IMR-90 (cell line): Measurements from ENCODE around the gene ANGPTL5. TPM values are rescaled to one million over a fixed set of nuclear protein-coding genes. Genes with fewer than 3 reads are reported as not detected.

Experiments
- ATAC-seq: fragments of 200-7000 bp; cut with Tn5 transposase; 2 replicates; pipeline ENCODE4 v1.9.1; 2020; ENCODE audit warnings: low read depth, mild to moderate bottlenecking, moderate library complexity
- BruUV-seq: library from RNA; stranded (reverse); fragments of 400-500 nt; replicated peaks from 2 replicates; lab custom pipeline; 2021; lab: Mats Ljungman, UMichigan
- CTCF ChIA-PET: fragments of 300-600 bp; formaldehyde crosslinking; extraction: SDS; loops from one replicate; lab custom pipeline; 2021; ENCODE audit warnings: antibody characterized with exemption; lab: Yijun Ruan, JAX
- POLR2A ChIA-PET: fragments of 300-600 bp; sonication (Branson Sonifier 250); formaldehyde crosslinking; loops from one replicate; lab custom pipeline; 2022; ENCODE audit warnings: antibody characterized with exemption; ENCODE audit not compliant: unreplicated experiment; lab: Charles Lee
- DNase-seq: peaks from one replicate; pipeline ENCODE4 v3.0.0; 2013
- H2AFZ ChIP-seq: replicated peaks from 2 replicates; pipeline ENCODE3; 2013; ENCODE audit warnings: low read length, mild to moderate bottlenecking; ENCODE audit not compliant: poor library complexity
- H2AK5ac ChIP-seq: 2 replicates; pipeline ENCODE4 v1.6.1; 2013; ENCODE audit warnings: low read depth, low read length, inconsistent platforms
- H2AK9ac ChIP-seq: replicated peaks from 2 replicates; pipeline ENCODE3; 2013; ENCODE audit warnings: mild to moderate bottlenecking, low read depth, low read length, moderate library complexity; ENCODE audit not compliant: poor library complexity
- H2BK120ac ChIP-seq: 2 replicates; pipeline ENCODE4 v1.6.1; 2013; ENCODE audit warnings: low read depth, low read length, inconsistent platforms
- H2BK15ac ChIP-seq: 3 replicates; pipeline ENCODE4 v1.6.1; 2013; ENCODE audit warnings: low read depth, low read length, inconsistent platforms
- H2BK20ac ChIP-seq: 2 replicates; pipeline ENCODE4 v1.6.1; 2013; ENCODE audit warnings: low read depth, mild to moderate bottlenecking, inconsistent platforms, low read length, moderate library complexity
- H2BK5ac ChIP-seq: 2 replicates; pipeline ENCODE4 v1.6.1; 2013; ENCODE audit warnings: mild to moderate bottlenecking, low read depth, low read length, inconsistent platforms; ENCODE audit not compliant: poor library complexity, severe bottlenecking
- H3K14ac ChIP-seq: replicated peaks from 2 replicates; pipeline ENCODE4 v1.6.1; 2013; ENCODE audit warnings: low read depth, low read length, inconsistent platforms
- H3K18ac ChIP-seq: 2 replicates; pipeline ENCODE4 v1.6.1; 2013; ENCODE audit warnings: low read depth, low read length, control low read depth
- H3K23ac ChIP-seq: 2 replicates; pipeline ENCODE4 v1.6.1; 2013; ENCODE audit warnings: low read depth, low read length, inconsistent platforms
- H3K27ac ChIP-seq: 2 replicates; pipeline ENCODE4 v1.5.1; 2013; ENCODE audit warnings: mild to moderate bottlenecking, control low read depth, low read length; ENCODE audit not compliant: insufficient read depth
- H3K27me3 ChIP-seq: 2 replicates; pipeline ENCODE4 v1.6.1; 2013; ENCODE audit warnings: low read length; ENCODE audit not compliant: control insufficient read depth, insufficient read depth
- H3K36me3 ChIP-seq: 2 replicates; pipeline ENCODE4 v1.6.1; 2013; ENCODE audit warnings: low read length, mixed read lengths; ENCODE audit not compliant: control insufficient read depth, insufficient read depth
- H3K4ac ChIP-seq: 2 replicates; pipeline ENCODE4 v1.6.1; 2013; ENCODE audit warnings: low read depth, low read length, inconsistent platforms
- H3K4me1 ChIP-seq: 2 replicates; pipeline ENCODE4 v1.6.1; 2013; ENCODE audit warnings: low read length, mixed read lengths; ENCODE audit not compliant: control insufficient read depth, insufficient read depth
- H3K4me2 ChIP-seq: 2 replicates; pipeline ENCODE4 v1.6.1; 2013; ENCODE audit warnings: low read depth, mild to moderate bottlenecking, control low read depth, low read length, moderate library complexity
- H3K4me3 ChIP-seq: 2 replicates; pipeline ENCODE4 v1.5.1; 2013; ENCODE audit warnings: low read depth, mild to moderate bottlenecking, control low read depth, low read length, moderate library complexity; ENCODE audit not compliant: insufficient read depth
- H3K56ac ChIP-seq: 2 replicates; pipeline ENCODE4 v1.6.1; 2013; ENCODE audit warnings: low read length, inconsistent platforms; ENCODE audit not compliant: insufficient read depth; ENCODE audit errors: extremely low read depth
- H3K79me1 ChIP-seq, 2 experiments: 2 replicates each; pipeline ENCODE4 v1.6.1; 2013; ENCODE audit warnings: low read length in 2 of 2, inconsistent platforms in 1 of 2, low read depth in 1 of 2
- H3K9ac ChIP-seq: 2 replicates; pipeline ENCODE4 v1.6.1; 2013; ENCODE audit warnings: low read depth, low read length, control low read depth
- H3K9me1 ChIP-seq: 2 replicates; pipeline ENCODE4 v1.6.1; 2013; ENCODE audit warnings: low read length, inconsistent platforms; ENCODE audit not compliant: insufficient read depth
- H3K9me3 ChIP-seq: 2 replicates; pipeline ENCODE4 v1.6.1; 2013; ENCODE audit warnings: low read length; ENCODE audit not compliant: control insufficient read depth, insufficient read depth
- H4K20me1 ChIP-seq: 2 replicates; pipeline ENCODE4 v1.6.1; 2013; ENCODE audit warnings: low read length, inconsistent platforms; ENCODE audit not compliant: insufficient read depth
- H4K5ac ChIP-seq: 2 replicates; pipeline ENCODE4 v1.6.1; 2013; ENCODE audit warnings: mild to moderate bottlenecking, low read depth, low read length, control low read depth
- H4K8ac ChIP-seq, 2 experiments: 2 replicates each; pipeline ENCODE4 v1.6.1; 2013; ENCODE audit warnings: low read depth in 2 of 2, low read length in 2 of 2, control low read depth in 1 of 2, inconsistent platforms in 1 of 2
- H4K91ac ChIP-seq: 2 replicates; pipeline ENCODE4 v1.6.1; 2013; ENCODE audit warnings: low read depth, low read length, inconsistent platforms; ENCODE audit not compliant: insufficient read depth
- CHD1 ChIP-seq: IDR thresholded peaks from 2 replicates; pipeline ENCODE4 v1.6.1; 2012; ENCODE audit warnings: low read depth, low read length, improper control_type of control experiment
- MAFK ChIP-seq: IDR thresholded peaks from 2 replicates; pipeline ENCODE4 v1.6.1; 2012; ENCODE audit warnings: low read depth, low read length, improper control_type of control experiment
- MXI1 ChIP-seq: IDR thresholded peaks from 2 replicates; pipeline ENCODE4 v1.6.1; 2012; ENCODE audit warnings: low read depth, mild to moderate bottlenecking, low read length, moderate library complexity, borderline replicate concordance
- NFE2L2 ChIP-seq: fragments of 150-350 bp; IDR thresholded peaks from 2 replicates; pipeline ENCODE4 v1.6.1; 2016; ENCODE audit warnings: low read depth, mild to moderate bottlenecking, low read length
- POLR2A ChIP-seq: IDR thresholded peaks from 2 replicates; pipeline ENCODE4 v1.6.1; 2012; ENCODE audit warnings: mild to moderate bottlenecking, low read depth, low read length
- RAD21 ChIP-seq: IDR thresholded peaks from 2 replicates; pipeline ENCODE4 v1.6.1; 2012; ENCODE audit warnings: low read length, improper control_type of control experiment
- RCOR1 ChIP-seq: IDR thresholded peaks from 2 replicates; pipeline ENCODE4 v1.6.1; 2012; ENCODE audit warnings: mild to moderate bottlenecking, low read length, improper control_type of control experiment; ENCODE audit not compliant: insufficient replicate concordance
- dilution Hi-C: fragments of 300-500 bp; cut with HindIII; formaldehyde crosslinking; loops from one replicate; pipeline ENCODE4 v1.14.3; 2018; ENCODE audit warnings: low sequenced_read_pairs; ENCODE audit not compliant: unreplicated experiment
- in situ Hi-C: fragments of 300-500 bp; cut with MboI; formaldehyde crosslinking; loops from 3 replicates; pipeline ENCODE4 v1.14.3; 2019; ENCODE audit warnings: low sequenced_read_pairs, inconsistent platforms, mixed read lengths
- intact Hi-C: fragments of 100-400 bp; cut with micrococcal nuclease; formaldehyde crosslinking; loops from 2 replicates; pipeline ENCODE4 v1.10.0; 2022
- polyA plus RNA-seq, 3 experiments: library from polyadenylated mRNA; depleted of rRNA; stranded (reverse); fragments of >200 nt; gene quantifications; 2 replicates each; pipeline ENCODE4 v1.2.3, GENCODE V29; 2012; ENCODE audit warnings: low replicate concordance in 1 of 3
- total RNA-seq: library from RNA; depleted of rRNA; stranded (reverse); fragments of >200 nt; gene quantifications from 2 replicates; pipeline ENCODE4 v1.2.3, GENCODE V29; 2012
- TF ChIP-seq, protein P1 (sequence below): fragments of 150-350 bp; IDR thresholded peaks from 2 replicates; pipeline ENCODE4 v1.6.1; 2017; ENCODE audit warnings: mild to moderate bottlenecking, antibody characterized with exemption, low read length, low read depth

ANGPTL5 gene
- total and polyA plus RNA-seq, 2 of the 4 experiments (the other 2 are of a cell fraction): not detected

DNA sequence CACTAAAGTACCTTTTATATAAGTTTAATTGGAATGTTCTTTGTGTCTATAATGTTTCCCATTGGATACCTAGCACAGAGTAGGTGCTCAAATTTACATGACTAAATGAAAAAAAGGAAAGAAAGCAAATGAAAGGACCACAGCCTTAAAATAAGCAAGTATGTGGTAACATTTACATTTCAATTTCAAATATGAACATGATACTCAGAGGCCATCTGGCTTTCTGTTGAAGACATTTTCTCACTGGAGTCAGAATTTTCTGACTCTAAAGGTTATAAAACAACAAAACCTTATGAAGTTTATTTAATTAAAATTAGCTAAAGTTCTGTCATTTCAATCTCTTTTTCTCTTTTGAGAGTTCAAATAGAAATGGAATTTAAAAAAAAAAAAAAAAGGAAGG, 904 bp upstream of the ANGPTL5 start:
- Histone ChIP-seq H2AFZ (no peak overlapping the region), H3K18ac (no peak overlapping the region), H4K5ac (no peak overlapping the region), H3K4me1 (peaks cover 8% of the 10 kb centered on the region), H4K20me1 (no peaks in the 10 kb centered on the region), H3K9me1 (peaks cover 2% of the 10 kb centered on the region; the same call in 1 of the 2 replicates), H4K91ac (no peak overlapping the region), H2BK15ac (no peak overlapping the region), H2AK9ac (no peak overlapping the region), H3K4me3 (no peak overlapping the region), H3K79me1 (peaks cover 0 to 5% of the 10 kb centered on the region in 2 experiments; a peak in 1 of 4 replicates), H2BK5ac (no peak overlapping the region), H3K4ac (no peak overlapping the region), H4K8ac (no peak overlapping the region), H3K56ac (no peak overlapping the region), H3K27me3 (no peaks in the 10 kb centered on the region), H3K4me2 (no peak overlapping the region), H3K27ac (no peak overlapping the region), H3K9ac (no peak overlapping the region), H2BK120ac (no peak overlapping the region), H2AK5ac (no peak overlapping the region), H3K9me3 (no peaks in the 10 kb centered on the region), H3K14ac (no peak overlapping the region), H3K23ac (no peak overlapping the region), H3K36me3 (no peaks in the 10 kb centered on the region), H2BK20ac (no peak overlapping the region)
- ChIA-PET POLR2A (no interaction called here), CTCF (no interaction called here)
- dilution Hi-C loops (no loop called here), intact Hi-C loops (loop anchor here (5.0 kb wide), 1 partner anchor 90 kb away; no protein-coding TSS in a partner anchor), in situ Hi-C loops (no loop called here)
- TF ChIP-seq, protein P1, sequence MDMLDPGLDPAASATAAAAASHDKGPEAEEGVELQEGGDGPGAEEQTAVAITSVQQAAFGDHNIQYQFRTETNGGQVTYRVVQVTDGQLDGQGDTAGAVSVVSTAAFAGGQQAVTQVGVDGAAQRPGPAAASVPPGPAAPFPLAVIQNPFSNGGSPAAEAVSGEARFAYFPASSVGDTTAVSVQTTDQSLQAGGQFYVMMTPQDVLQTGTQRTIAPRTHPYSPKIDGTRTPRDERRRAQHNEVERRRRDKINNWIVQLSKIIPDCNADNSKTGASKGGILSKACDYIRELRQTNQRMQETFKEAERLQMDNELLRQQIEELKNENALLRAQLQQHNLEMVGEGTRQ: no peak
- TF ChIP-seq POLR2A (no peak), MAFK (no peak), RCOR1 (no peak), NFE2L2 (no peak), CHD1 (no peak), MXI1 (no peak), RAD21 (no peak)
- no TSS peak for BruUV-seq
- no peak for DNase-seq
- no peak for ATAC-seq
